ENCODE measurements around the gene MAP2K2.

- TF ChIP-seq CTCF (IDR thresholded peaks at IDR 0.05) (no peak), POLR2A (IDR thresholded peaks at IDR 0.05) (no peak), POLR2AphosphoS5 (IDR thresholded peaks at IDR 0.05) (no peak)
Observed at GRCh38 chr19:4044990-4045465, 78.9 kb downstream of the MAP2K2 start.
